M059J (cell line): ENCODE results near the gene ANAPC13. TPM values are rescaled to one million over a fixed set of nuclear protein-coding genes. Genes with fewer than 3 reads are reported as not detected.

Experiments used
- DNase-seq: peaks from one replicate; pipeline ENCODE4 v3.0.0-alpha.2; 2012; ENCODE audit warnings: low read depth
- total RNA-seq: library from RNA; depleted of rRNA; stranded (reverse); fragments of >200 nt; shearing (Covaris generic); gene quantifications from 2 replicates; pipeline ENCODE4 v1.2.3, GENCODE V29; 2014; rRNA removed

The ANAPC13 gene, protein sequence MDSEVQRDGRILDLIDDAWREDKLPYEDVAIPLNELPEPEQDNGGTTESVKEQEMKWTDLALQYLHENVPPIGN
- total RNA-seq: 208 and 216 TPM in 2 replicates

DNA sequence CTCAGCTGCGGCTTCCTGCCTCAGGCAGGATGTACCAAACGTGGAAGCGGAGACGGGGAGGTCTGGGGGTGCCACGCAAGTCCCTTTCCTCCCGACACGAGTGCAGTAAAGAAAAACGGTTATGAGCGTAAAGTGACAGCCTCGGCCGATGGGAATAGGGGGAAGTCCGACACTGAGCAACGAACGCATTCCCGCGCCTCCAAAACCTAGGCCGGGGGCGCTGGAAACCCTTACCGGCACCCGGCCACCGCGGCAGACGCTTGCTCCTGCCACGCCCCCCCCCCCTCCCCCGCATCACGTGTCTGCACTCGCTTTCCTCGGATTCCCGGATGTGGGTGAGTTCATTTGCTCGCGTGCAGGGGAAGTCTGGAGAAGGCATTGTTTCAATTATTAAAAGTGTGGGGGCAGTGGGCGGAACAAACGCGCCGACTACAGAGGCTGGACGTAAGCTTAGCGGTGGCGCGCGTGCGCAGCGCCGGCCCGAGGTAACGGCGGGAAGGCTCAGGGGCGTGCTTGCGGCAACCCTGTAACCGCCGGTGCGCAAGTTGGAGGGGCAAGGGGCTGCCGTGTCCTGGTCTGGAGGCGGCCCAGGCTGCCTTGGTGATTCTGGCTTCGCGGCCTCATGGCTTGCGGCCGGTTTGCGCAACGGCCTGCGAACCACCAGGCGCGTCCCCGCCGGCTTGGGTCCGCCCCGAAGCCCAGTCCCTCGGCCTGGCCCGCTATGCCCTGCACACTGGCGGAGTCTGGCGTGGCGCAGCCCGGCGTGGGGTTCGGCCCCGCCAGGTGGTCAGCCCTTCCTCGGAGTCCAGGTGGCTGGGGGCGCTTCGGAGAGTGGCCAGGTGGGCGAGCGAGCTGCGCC, at the start of gene ANAPC13, which contains the start of gene CEP63:
ANAPC13 (minus strand) TSS at position 268 of the 859 bp plus-strand sequence. CDS start 3,081 bp downstream, outside the sequence.
CEP63 (plus strand) TSS at position 340 of the 859 bp plus-strand sequence. CDS start 9,264 bp downstream, outside the sequence.
- peak; percentile 100 for DNase-seq

DNA sequence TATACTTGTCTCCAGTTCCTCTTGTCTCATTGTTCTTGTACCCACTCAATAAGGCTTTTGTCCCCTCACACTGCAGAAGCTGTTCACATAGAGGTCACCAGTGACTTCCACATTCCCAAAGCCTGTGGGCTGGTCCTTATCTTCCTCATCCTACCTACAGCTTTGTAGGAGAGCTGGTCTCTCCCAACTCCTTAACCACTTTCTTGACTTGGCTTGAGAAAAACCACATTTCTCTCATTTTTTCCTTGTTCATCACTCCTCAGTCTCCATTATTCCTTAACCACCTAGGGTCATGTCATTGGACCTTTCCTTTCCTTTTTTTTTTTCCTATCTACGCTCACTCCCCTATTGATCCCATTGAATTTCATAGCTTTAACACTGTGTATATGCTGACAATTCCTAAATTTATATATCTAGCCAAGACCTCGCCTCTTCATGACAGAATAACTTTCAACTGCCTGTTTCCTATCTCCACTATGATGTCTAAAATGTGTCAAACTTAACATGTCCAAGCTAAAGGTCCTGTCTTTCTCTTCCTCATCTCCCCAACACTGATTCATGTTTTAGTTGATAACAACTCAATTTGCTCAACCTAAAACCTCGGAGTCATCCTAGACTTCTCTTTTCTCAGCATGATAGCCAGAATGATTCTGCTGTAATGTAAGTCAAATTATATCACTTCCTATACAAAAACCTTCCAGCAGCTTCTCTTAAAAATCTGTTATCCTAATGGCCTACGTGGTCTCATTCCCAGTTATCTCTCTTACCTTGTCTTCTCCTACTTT, 49.6 kb upstream of the ANAPC13 start:
- peak; percentile 18 for DNase-seq

DNA sequence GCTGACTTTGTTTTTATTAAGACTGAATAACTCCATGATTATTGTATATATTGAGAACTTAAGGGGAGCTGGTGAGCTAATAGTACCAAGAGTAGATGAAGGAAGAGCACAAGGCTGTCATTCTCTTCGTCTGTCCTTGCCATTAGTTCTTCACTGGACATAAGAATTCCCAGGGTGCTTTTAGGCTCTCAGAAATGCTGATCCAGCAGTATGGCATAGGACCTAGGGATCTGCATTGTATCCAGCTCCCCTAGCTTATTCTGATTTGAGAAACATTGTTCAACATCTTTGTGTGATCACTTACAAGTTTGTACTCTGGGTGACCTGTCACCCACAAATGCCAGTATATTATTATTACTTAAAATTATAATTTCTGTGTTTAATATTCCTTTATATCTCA, 47.7 kb upstream of the ANAPC13 start:
- DNase-seq: no peak

DNA sequence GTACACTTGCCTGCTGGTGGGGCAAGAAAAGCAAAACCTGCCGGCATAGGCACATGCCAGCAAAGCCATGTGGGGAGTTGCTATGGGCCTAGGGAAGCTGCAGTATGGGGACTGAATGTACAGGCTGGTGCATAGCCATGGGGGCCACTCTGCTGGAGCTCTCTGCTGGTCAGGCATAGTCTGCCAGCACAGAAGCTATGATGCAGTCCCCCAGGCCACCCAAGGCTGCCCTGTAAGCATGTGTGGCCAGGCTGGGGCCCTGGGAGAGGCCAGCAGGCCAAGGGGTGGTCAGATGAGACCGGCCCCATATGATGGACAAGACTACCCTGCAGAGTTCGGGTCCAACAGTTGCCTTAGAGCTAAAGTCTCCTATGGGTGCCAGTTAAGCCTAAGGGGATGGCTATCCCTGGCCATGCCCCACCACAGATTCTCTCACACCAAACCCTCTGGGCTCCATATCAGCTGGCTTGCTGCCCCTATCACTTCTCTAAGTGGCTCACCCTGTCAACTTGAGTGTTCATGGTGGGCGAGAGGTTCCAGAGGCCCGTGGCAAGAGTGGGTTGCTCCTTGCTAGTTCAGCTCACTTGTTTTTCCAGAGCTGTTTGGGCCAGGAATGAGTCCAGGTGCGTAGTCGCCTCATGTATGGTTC, 41.9 kb upstream of the ANAPC13 start:
- DNase-seq: no peak

DNA sequence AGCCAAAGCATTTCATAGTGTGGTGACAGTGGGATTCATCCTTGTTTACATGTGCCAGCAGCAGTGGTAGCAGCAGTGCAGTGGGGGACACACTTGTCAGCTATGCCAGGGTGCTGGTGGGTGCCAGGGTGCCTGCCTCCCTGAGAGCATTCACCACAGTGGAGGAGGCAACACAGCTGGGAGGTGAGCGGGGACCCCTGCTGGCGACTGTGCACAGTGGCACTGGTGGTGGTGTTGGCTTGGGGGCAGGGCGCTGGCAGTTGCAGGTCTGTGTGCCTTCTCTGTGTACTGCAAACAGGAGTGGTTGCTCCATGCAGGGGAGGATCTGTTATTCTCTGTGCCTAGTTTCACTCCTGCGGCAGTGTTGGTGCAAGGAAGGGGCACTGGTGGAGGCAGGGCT, 41.3 kb upstream of the ANAPC13 start:
- DNase-seq: no peak

DNA sequence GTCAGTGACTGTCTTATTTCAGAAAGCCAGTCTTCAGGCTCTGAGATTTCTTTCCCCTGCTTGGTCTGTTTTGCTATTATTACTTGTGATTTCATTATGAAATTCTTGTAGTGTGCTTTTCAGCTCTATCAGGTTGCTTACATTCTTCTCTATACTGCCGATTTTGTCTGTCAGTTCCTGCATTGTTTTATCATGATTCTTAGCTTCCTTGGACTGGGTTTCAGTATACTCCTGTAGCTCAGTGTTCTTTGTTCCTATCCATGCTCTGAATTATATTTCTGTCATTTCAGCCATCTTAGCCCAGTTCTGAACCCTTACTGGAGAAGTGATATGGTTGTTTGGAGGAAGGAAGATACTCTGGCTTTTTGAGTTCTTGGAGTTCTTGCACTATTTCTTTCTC, 40.5 kb upstream of the ANAPC13 start:
- DNase-seq: no peak

DNA sequence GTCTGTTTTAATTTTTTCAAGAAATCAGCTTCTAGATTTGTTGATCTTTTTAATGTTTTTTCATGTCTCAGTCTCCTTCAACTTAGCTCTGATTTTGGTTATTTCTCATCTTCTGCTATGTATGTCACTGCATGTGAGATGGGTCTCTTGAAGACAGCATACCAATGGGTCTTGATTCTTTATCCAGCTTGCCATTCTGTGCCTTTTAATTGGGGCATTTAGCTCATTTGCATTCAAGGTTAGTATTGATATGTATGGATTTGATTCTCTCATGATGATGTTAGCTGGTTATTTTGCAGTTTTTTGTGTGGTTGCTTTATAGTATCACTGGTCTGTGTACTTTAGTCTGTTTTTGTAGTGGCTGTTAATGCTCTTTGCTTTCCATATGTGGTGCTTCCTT, 39.5 kb upstream of the ANAPC13 start:
- no peak for DNase-seq

DNA sequence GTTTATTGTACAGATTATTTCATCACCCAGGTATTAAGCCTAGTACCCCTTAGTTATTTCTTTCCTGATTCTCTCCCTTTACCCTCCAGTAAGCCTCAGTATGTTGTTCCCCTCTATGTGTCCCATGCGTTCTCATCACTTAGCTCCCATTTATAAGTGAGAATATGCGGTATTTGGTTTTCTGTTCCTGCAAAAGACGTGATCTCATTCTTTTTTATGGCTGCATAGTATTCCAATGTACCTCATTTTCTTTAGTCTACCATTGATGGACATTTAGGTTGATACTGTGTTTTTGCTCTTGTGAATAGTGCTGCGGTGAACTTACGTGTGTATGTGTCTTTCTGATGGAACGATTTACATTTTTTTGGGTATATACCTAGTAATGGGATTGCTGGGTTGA, 36.8 kb upstream of the ANAPC13 start:
- DNase-seq: no peak

DNA sequence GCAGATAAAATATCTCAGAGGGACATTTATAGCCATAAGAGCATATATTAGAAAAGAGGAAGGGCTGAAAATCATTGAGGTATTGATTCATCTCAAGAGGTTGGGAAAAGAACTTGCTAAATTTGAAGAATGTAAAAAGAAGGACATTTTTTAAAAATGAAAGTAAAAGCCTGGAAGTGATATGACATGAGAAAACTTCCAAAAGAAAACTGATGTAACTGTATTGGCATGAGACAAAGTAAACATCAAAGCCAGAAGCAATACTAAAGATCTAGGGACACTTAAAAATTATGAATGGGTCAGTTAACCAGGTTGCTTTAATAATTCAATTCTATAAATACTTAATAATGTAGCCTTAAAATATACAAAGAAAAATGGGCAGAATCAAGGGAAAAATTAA, 32.0 kb upstream of the ANAPC13 start:
- DNase-seq: peak; percentile 51

DNA sequence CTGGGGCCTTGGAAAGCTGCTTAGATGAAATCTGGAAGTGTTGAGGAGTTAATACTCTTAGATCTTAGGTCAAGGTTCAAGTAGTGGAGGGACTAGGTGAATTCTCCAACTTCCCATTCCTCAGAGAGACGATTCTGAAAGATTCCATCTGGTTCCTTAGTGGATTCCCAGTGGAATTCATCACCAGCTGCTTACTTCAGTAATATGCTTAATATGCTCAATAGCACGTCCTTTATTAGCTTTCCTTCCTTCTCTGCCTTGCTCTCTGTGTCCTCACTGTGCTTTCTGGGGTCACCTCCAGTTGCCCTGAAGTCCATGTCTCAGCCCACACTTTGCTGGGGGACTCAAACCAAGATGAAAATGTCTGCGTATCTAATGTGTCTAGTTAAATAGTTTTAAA, 31.1 kb upstream of the ANAPC13 start:
- no peak for DNase-seq

DNA sequence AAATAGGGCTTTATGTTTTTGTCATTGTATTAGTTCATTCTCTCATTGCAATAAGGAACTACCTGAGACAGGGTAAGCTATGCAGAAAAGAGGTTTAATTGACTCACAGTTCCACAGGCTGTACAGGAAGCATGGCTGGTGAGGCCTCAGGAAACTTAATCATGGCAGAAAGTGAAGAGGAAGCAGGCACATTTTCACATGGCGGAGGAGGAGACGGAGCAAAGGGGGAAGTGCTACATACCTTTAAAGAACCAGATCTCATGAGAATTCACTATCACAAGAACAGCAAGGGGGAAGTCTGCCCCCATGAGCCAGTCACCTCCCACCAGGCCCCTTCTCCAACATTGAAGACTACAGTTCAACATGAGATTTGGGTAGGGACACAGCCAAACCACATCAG, 25.7 kb upstream of the ANAPC13 start:
- DNase-seq: no peak

DNA sequence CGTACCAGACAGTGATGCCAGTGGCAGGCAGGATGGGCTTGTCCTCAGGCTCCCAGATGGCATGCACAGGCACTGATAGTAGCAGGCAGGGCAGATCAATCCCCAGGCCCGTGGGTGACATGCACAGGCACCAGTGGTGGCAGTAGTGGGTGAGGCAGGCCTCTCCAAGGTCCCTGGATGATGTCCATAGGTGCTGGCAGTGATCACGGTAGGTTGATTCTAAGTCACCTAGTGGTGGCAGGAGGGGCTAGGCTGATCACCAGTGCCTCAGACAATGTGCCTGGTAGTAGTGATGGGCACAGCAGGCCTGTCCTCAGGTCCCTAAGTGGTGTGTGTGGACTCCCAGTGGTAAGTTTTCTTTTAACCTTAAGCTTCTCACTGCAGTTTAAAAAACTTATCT, 19.7 kb upstream of the ANAPC13 start:
- no peak for DNase-seq

DNA sequence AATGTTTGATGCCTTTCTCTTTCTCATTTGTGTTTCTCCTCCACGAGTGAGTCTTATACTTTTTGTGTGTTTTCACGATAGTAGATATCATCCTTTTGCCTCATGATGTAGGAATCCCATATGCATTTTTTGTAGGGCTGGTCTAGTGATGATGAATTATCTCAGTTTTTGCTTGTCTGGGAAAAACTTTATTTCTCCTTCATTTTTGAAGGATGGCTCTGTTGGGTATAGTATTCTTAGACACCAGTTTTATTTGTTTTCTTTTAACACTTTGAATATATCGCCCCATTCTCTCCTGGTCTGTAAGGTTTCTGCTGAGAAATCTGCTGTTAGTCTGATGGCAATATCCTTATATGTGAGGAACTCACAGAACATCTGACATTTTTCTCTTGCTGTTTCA, 18.3 kb upstream of the ANAPC13 start:
- DNase-seq: no peak

DNA sequence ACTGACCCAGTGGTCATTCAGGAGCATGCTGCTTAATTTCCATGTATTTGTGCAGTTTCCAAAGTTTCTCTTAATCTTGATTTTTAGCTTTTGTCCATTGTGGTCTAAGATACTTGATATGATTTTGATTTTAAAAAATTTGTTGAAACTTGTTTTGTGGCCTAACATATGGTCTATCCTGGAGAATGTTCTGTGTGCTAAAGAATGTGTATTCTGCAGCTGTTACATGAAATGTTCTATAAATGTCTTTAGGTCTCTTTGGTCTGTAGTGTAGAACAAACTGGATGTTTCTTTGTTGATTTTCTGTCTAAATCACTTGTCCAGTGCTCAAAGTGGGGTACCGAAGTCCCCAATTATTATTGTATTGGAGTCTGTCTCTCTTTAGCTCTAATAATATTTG, 17.5 kb upstream of the ANAPC13 start:
- no peak for DNase-seq

DNA sequence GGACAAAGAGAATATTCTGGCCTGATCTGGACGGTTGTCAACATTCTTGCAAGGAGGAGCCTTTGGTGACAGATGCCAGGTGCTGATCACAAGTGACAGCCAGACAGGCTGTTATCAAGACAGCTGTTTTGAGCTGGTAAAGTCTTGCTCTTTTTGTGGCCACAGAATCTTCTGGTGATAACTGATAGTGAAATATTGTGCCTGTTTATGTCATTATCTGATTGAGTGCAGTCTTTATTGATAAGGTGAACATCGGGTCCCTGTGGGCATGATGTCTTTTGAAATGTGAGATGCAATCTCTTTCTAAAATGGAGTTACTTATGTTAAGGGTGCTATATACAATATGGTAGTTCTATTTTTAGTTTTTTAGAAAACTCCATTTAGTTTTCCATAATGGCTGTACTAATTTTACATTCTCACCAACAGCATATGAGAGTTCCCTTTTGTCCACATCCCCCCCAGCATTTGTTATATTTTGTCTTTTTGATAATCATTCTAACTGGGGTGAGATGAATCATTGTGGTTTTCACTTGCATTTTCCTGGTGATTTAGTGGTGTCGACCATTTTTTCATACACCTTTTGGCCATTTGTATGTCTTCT, 10.8 kb upstream of the ANAPC13 start:
- peak; percentile 76 for DNase-seq

DNA sequence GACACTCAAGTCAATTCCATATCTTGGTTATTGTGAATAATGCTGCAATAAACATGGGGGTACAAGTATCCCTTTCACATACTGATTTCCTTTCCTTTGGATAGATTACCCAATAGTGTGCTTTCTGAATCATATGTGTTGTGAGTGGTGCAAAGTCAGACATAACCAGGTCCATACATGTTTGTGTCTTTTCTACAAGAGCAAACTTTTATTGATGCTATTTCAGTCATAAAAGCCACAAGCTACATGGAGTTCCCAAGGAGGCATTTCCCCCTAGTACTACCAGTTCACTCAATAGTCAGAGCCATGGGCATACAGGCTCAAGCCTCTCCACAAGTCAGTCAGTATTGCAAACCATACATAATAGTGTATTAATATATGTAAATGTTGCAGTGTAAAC, 10.2 kb upstream of the ANAPC13 start:
- no peak for DNase-seq

DNA sequence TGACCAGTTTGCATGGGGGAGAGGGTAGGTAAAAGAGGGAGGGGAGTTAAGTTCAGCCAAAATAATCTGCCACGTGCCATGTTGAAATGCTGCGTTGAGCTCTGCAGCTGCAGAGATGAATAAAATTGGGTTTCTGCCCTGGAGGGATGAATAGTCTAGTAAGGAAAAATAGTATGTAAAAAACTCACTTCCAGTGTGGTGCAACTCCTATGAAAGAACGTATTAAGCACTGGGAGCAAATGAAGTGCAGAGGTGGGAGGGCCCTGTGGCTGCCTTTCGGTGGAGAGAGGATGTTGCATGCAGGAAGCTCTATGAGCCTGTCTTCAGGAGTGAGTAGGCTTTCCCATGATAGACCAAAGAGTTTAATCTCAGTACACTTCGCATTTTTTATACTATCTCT, 8.7 kb upstream of the ANAPC13 start:
- no peak for DNase-seq

DNA sequence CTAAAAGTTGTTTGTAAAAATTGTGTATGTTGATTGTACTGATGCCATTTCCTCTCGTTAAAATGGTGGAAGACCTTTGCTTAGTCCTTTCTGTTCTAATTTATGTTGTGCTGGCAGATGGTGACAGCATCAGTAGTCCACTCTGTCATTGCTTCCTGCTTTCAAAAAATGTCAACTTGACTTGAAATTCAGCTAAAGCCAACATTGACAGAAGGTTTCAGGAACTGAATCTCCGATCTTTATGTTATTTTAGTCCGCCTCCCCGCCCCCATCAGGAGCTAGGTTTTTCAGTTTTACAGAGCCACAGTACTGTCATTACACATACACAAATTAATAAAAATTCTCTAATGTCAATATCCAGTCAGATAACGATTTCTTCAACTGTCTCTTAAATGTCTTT, 1.6 kb upstream of the ANAPC13 start:
- DNase-seq: peak; percentile 37

DNA sequence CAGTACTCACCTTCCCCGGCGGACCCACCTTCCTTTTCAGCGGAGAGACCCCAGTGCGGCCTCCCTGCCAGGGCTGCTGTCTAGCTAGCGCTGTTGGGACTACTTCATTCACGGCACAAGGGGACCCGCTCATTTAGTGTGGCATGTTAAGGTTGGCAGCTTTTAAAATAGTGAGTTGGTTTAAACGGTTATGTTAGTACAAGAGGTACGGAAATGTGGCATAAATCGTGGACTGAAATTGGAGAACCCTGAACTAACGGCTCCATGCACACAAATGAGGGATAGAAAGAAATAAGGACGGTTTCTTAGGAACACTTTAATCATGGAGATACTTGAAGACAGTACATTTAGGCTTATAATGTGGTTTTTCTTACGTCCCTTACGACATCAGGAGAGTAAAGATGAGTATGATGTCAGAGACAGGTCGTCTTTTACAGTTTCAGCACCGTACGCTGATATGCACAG, 824 bp upstream of the ANAPC13 start:
- DNase-seq: peak; percentile 60

DNA sequence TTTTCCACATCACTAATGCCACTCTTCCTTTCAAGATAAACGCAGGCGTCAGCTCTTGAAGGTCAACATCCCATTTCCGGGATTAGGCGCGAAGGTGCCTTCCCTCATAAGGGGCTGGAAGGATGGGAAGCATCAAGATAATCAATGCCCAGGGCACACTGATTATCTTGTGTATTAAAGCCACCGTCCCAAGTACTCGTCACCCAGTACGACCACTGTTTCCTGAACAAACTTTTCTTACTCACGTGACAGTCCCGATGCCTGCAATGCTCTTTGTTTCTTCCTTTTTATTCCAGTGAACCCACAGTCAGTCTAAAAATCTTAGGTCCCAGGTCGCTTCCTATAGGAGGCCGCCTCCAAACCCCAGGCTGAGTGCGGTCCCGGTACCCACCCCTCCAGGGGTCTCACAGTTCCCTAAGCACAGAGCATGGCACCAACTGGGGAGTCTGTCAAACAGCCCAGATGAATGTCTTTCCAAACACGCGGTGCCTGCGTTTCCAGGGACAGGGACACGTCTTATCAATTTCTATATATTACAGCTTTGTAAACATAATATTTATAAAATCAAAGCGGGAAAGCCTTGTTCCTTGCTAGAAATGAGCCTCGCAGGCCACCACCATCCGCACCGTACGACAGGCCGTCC, 589 bp downstream of the ANAPC13 start:
- peak; percentile 46 for DNase-seq
